ENCODE data around the gene PXMP2.

The PXMP2 gene

GRCh38 chr12:132698341-132698740, 11.0 kb downstream of the PXMP2 start:
- no peak for DNase-seq

- DNase-seq, result no peak
Observed at GRCh38 chr12:132700212-132700822, 12.9 kb downstream of the PXMP2 start.

- DNase-seq, result no peak
Observed at GRCh38 chr12:132702640-132703039, 15.3 kb downstream of the PXMP2 start.

- DNase-seq, result no peak
Observed at GRCh38 chr12:132703641-132704040, 16.3 kb downstream of the PXMP2 start.

- DNase-seq, result no peak
Observed at GRCh38 chr12:132707241-132707640, 19.9 kb downstream of the PXMP2 start.

GRCh38 chr12:132708150-132708549, 20.8 kb downstream of the PXMP2 start:
- DNase-seq, result no peak

- DNase-seq, result no peak
Observed at GRCh38 chr12:132710043-132710404, 22.6 kb downstream of the PXMP2 start.

GRCh38 chr12:132710405-132711079, 23.2 kb downstream of the PXMP2 start, which contains the start of gene PGAM5:
TSS of gene PGAM5 (plus strand) at chr12:132710842. CDS start at chr12:132710877, 35 bp downstream.
- DNase-seq, result peak; percentile 76 to 94 (median 85)

GRCh38 chr12:132711080-132711843, 23.9 kb downstream of the PXMP2 start:
- no peak for DNase-seq

- DNase-seq, result no peak
Observed at GRCh38 chr12:132713123-132713522, 25.7 kb downstream of the PXMP2 start.

- no peak for DNase-seq
Observed at GRCh38 chr12:132715874-132716273, 28.5 kb downstream of the PXMP2 start.

- no peak for DNase-seq
Observed at GRCh38 chr12:132716356-132716755, 29.0 kb downstream of the PXMP2 start.

GRCh38 chr12:132717011-132717410, 29.6 kb downstream of the PXMP2 start:
- DNase-seq, result no peak

GRCh38 chr12:132717531-132718387, 30.4 kb downstream of the PXMP2 start:
- DNase-seq, result no peak

GRCh38 chr12:132718644-132719043, 31.3 kb downstream of the PXMP2 start:
- DNase-seq, result no peak

- DNase-seq, result no peak
Observed at GRCh38 chr12:132719141-132719953, 32.0 kb downstream of the PXMP2 start.

GRCh38 chr12:132719954-132720324, 32.6 kb downstream of the PXMP2 start:
- no peak for DNase-seq

GRCh38 chr12:132720606-132721345, 33.4 kb downstream of the PXMP2 start:
- DNase-seq, result no peak

- no peak for DNase-seq
Observed at GRCh38 chr12:132723015-132723763, 35.8 kb downstream of the PXMP2 start.

GRCh38 chr12:132723764-132724140, 36.4 kb downstream of the PXMP2 start:
- no peak for DNase-seq

All from activated CD4-positive, CD25-positive, alpha-beta regulatory T cell (primary cell).